ENCODE results near the gene NRF1.

Gene NRF1

GRCh38 chr7:129677796-129678195, 66.3 kb downstream of the NRF1 start:
- no peak for DNase-seq (ENCODE audit: low read depth in 1 of 2, low spot score in 1 of 2)

DNA sequence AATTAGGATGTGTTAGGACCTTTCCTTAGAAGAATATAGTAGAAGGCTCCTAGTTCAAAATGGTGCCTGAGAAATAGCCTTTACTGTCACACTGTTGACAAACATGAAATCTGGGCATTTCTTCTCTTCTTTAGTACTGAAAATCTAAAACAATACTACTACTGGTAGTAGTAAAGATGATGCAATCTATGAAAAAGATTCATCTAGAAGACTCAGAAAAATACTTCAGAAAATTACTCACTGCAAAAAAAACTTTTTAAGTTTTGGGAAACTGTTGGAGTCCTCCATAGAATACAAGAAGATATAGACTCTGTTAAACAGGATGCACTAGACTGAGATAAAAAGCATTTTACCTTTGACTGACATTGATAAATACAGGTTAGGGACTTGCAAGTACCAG, 67.1 kb downstream of the NRF1 start:
- no peak for DNase-seq (ENCODE audit: low read depth in 1 of 2, low spot score in 1 of 2)

DNA sequence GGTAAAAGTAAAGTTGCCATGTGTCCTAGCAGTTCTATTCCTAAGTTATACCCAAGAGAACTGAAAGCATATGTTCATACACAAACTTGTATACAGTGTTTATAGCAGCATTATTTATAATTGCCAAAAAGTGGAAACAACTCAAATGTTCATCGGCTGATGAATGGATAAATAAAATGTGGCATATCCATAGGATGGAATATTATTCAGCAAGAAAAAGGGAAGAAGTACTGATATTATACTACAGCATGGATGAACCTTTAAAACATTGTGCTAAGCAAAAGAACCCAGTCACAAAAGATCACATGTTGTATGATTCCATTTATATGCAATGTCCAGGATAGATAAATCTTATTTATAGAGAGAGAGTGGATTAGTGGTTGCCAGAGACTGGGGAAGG, 68.9 kb downstream of the NRF1 start:
- DNase-seq (ENCODE audit: low read depth in 1 of 2, low spot score in 1 of 2): no peak

GRCh38 chr7:129684777-129685176, 73.3 kb downstream of the NRF1 start:
- no peak for DNase-seq (ENCODE audit: low read depth in 1 of 2, low spot score in 1 of 2)

DNA sequence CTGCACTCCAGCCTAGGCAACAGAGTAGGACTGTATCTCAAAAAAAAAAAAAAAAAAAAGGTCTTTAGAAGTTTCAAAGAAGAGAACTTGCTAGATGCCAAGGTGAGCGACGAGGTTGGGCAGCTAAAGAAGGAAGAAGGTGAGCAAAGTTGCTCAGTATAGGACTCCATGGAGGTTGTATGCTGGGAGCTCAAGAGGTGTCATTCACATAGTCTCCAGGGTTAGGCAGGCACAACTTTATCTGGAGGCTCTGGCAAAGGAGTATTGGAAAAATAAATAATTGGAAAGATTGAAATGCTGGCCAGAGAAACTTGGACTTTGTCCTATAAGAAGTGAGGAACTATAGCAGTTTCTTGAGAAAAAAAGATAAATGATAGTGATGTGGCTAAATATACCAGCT, 74.5 kb downstream of the NRF1 start:
- no peak for DNase-seq (ENCODE audit: low read depth in 1 of 2, low spot score in 1 of 2)

DNA sequence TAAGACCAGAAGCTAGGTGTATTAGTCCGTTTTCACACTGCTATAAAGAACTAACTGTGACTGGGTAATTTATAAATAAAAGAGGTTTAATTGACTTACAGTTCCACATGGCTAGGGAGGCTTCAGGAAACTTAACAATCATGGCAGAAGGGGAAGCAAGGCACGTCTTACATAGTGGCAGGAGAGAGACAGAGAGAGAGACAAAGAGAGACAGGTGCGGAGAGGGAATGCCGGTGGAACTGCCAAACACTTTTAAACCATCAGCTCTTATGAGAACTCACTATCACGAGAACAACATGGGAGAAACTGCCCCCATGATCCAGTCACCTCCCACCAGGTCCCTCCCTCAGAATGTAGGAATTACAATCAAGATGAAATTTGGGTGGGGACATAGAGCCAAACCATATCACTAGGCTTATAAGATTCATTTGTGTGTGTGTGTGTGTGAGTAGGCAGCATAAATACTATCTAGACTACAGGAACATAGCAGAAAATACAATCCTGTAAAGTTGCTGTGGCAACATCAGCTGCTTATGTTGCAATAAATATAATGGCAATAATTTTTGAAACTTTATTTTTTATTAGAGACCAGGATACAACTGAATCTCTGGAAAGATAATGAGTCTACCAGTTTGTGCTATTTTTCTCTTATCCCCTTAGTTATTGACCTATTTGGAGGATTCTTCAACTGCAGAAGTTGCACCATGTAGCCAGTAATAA, 77.1 kb downstream of the NRF1 start:
- no peak for DNase-seq (ENCODE audit: low read depth in 1 of 2, low spot score in 1 of 2)

DNA sequence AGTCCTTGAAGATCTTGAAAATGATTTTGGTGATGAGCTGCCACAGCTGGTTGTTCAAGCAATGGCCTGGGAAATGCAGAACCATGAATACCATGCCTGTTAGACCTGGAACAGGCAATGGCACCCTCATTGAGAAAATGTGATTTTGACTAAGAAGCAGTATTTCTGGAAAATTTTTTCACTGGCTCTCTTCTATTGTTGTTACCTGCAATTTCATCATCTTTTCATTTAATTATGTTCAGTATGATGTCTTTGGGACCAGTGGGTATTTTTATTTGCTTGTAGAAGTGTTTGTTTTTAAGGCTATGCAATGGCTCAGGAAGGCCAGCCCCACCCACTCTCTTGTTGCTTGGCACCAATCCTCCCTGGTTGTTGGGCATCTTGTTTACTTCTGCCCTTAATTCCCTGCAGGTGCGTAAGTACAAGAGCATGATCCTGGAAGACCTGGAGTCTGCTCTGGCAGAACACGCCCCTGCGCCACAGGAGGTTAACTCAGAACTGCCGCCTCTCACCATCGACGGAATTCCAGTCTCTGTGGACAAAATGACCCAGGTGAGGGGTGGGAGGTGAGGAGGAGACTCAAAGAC, 78.6 kb downstream of the NRF1 start:
- no peak for DNase-seq (ENCODE audit: low read depth in 1 of 2, low spot score in 1 of 2)

- no peak for DNase-seq (ENCODE audit: low read depth in 1 of 2, low spot score in 1 of 2)
Measured at GRCh38 chr7:129690701-129691100, 79.2 kb downstream of the NRF1 start.

DNA sequence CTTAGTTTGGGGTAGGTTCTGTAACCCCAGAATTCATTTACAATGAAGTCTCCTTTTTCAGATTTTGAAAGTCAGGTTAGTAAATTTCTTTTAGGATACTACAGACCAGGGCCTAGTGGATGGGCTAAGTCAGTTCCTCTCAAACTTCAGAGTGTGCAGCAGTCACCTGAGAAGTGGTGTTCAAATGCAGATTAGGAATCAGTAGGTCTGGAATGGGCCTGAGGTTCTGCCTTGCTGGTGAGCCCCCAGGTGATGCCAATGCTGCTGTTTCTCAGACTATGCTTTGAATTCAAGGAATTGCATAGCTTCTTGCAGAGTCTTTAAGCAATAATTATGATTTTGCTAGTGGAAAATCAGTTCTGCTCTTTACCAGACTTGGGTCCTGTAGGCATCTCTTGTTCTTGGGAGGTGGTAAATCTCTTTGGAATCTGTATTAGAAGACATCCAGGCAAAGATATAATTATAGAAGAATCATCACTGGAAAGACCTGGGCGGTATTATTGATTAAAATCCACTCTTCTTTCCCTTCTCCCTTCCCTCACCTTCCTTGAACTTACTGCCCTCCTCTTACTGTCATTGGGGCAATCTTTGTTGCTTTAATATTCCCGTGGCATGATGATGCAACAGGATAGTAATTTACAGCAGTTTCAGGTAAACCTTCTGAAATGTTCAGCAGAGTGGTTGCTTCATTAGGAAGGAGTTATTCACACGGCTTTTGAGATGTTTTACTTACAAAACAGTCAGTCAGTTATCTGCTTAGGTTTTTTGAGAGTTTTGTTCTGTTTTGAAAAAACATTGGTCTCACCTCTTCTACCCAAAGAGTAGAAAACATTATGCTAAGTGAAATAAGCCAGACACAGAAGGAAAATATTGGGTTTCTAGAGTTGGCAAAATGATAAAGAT, 87.2 kb downstream of the NRF1 start:
- no peak for DNase-seq (ENCODE audit: low read depth in 1 of 2, low spot score in 1 of 2)

- DNase-seq (ENCODE audit: low read depth in 1 of 2, low spot score in 1 of 2): no peak
Measured at GRCh38 chr7:129702316-129702715, 90.8 kb downstream of the NRF1 start.

DNA sequence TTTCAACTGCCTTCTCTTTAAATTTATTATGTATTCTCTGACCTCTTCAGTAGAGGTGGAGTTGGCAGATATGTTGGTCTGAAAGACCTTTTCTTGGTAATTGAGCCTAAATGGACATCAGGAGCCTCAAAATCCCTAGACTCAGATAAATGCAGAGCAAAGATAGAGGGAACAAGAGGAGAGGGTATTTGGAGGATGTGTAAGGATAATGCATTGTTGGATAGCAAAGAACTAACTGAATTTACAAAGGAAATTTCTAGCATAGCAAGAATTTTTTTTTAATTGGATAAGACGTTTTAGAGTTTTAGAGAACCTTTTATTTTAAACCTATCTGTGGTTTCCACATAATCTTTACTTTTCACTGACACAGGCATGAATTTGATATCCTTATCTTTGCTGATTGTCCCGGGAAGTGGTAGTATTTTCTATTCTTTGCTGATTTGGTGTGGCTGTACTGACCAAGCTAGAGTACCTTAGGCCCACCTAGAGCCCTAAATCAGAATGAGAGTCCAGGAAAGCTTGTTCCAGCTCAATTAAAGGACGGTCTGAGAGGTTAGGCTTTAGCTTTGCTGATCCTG, 91.3 kb downstream of the NRF1 start:
- no peak for DNase-seq (ENCODE audit: low read depth in 1 of 2, low spot score in 1 of 2)

DNA sequence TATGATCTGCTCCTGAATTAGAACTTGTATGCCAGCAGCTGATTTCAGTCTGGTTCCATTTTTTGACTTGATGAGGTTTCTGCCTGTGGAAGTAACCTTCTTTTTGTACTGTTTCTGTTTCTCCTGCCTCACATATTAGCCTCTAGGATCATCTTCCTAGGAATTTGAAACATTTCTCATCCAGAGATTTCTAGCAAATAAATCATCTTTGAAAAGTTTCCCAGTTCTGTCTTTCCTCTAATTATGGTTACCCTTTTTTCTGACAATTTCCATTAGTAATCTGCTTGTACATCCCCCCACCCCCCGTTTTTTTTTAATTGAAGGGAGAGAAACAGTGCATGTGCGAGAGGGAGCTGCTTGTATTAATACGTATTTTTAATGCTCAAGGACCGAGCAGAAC, 92.2 kb downstream of the NRF1 start:
- no peak for DNase-seq (ENCODE audit: low read depth in 1 of 2, low spot score in 1 of 2)

GRCh38 chr7:129707910-129708499, 96.5 kb downstream of the NRF1 start:
- no peak for DNase-seq (ENCODE audit: low read depth in 1 of 2, low spot score in 1 of 2)

- no peak for DNase-seq (ENCODE audit: low read depth in 1 of 2, low spot score in 1 of 2)
Measured at GRCh38 chr7:129713544-129713943, 102.0 kb downstream of the NRF1 start.

DNA sequence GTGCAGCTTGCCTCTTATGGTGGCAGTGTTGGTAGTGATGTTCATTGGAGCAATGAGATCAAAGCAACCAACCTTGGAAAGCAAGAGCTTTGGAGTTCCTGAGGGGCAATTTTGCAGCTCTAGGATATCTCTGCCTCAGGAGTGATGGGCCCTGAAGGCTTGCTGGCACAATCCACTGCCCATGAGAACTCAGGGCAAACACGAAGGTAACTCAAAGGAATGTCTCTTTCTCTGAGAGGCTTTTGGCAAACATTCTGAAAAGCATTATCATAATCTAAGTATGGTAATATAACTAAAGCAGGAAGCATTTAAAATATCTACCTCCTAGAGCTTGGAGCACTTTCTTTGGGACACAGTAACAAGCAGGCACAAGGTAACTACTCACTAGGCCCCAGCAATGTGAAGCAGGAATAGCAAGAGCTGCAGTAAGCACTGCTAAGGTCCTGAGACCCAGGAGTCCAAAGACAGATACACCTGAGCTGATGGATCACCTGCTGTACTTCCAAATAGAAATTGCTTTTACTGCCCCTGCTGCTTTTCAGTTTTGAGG, 103.1 kb downstream of the NRF1 start:
- no peak for DNase-seq (ENCODE audit: low read depth in 1 of 2, low spot score in 1 of 2)

DNA sequence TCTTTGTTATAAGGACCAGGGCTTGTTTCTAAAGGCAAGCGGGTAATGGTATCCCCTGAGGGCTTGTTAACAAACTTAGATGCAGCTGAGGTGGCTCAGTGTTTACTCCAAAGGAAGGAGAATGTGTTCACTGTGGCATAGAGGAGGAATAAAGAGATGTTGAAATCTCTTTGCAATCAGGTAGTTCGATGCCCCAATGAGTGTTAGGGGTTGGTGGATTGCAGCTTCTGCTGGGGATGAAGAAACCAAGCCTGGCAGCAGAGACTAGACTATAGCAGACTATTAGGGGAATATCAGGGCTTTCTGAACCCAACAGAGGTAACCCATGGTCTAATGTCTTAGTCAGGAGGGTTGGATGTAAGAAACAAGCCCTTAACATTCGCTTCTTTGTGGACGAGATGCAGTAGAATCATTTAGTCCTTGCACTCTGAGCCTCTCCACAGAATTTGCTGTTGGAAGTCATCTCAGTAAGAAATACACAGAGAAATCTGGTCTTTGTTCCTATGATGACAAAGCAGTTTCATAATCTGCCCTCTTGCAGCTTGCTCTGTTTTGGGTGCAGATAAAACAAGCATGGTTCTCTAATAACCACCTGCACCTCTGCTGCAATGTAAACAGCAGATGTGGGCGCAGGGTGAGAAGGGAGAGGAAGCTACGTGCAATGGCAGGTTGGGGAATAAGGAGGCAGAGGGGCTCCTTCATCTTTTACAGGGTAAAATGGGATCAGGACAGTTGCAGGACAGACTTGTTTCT, 108.6 kb downstream of the NRF1 start:
- no peak for DNase-seq (ENCODE audit: low read depth in 1 of 2, low spot score in 1 of 2)

DNA sequence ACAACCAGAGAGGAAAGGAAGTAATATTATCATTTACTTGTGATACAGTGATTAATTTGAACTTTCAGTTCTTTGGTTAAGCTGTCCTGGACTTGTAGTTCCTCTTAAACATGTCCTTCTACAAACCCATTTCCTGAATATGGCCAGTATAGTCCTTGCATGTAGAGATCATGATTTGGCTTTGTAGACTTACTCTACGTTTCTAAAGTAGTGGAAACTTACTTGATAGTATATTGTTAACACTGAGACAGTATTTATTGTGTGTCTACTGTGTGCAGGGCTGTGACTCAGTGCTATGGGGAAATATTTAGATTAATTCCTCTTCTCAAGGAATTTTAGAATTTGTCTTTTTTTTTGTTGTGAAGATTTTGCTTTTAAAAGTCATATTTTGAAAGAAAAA, 109.5 kb downstream of the NRF1 start:
- no peak for DNase-seq (ENCODE audit: low read depth in 1 of 2, low spot score in 1 of 2)

- no peak for DNase-seq (ENCODE audit: low read depth in 1 of 2, low spot score in 1 of 2)
Measured at GRCh38 chr7:129723679-129724078, 112.2 kb downstream of the NRF1 start.

DNA sequence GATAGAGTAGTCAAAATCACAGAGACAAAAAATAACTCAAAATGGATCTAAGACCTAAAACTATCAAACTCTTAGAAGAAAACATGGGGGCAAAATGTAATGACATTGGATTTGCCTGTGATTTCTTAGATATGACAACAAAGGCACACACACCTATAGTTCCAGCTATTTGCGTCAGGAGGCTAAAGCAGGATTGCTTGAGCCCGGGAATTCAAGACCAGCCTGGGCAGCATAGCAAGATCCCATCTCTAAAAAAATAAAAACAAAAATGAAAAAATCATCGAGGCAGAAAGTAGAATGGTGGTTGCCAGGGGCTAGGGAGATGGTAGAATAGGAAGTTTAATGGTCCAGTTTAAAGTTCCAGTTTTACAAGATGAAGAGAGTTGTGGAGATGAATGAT, 113.3 kb downstream of the NRF1 start:
- no peak for DNase-seq (ENCODE audit: low read depth in 1 of 2, low spot score in 1 of 2)

GRCh38 chr7:129728875-129729467, 117.5 kb downstream of the NRF1 start:
- DNase-seq (ENCODE audit: low read depth in 1 of 2, low spot score in 1 of 2): no peak
